Chondrocyte (in vitro differentiated cells): ENCODE results near the gene CCNQ. TPM values are rescaled to one million over a fixed set of nuclear protein-coding genes. Genes with fewer than 3 reads are reported as not detected.

Experiments used
- DNase-seq: peaks from one replicate; pipeline ENCODE4 v3.0.0; 2021; ENCODE audit warnings: mixed read lengths, low spot score
- H3K27ac Mint-ChIP-seq: one replicate; pipeline ENCODE4 v1.8.0; 2021; ENCODE audit warnings: mild to moderate bottlenecking, moderate library complexity, mixed read lengths; ENCODE audit not compliant: unreplicated experiment
- H3K27me3 Mint-ChIP-seq: 2 replicates; pipeline ENCODE4 v1.8.0; 2021; ENCODE audit warnings: low read depth, mixed read lengths
- H3K36me3 Mint-ChIP-seq: 2 replicates; pipeline ENCODE4 v1.8.0; 2021; ENCODE audit warnings: low read depth, mixed read lengths
- H3K4me1 Mint-ChIP-seq: 2 replicates; pipeline ENCODE4 v1.8.0; 2021; ENCODE audit warnings: low read depth, mild to moderate bottlenecking, mixed read lengths
- H3K4me3 Mint-ChIP-seq: one replicate; pipeline ENCODE4 v1.8.0; 2021; ENCODE audit warnings: mild to moderate bottlenecking, moderate library complexity, mixed read lengths; ENCODE audit not compliant: unreplicated experiment
- H3K9me3 Mint-ChIP-seq: 2 replicates; pipeline ENCODE4 v1.8.0; 2021; ENCODE audit warnings: low read depth, mixed read lengths
- total RNA-seq: library from RNA; stranded (reverse); gene quantifications from 3 replicates; pipeline ENCODE4 v1.2.1, GENCODE V29; 2021
- TF ChIP-seq, protein P1 (sequence below): fragments of 200-600 bp; sonication (generic); IDR thresholded peaks from 2 replicates; pipeline ENCODE4 v1.5.0; 2021; ENCODE audit warnings: antibody characterized with exemption, mild to moderate bottlenecking, moderate library complexity

The CCNQ gene
- total RNA-seq, 1 donor from 2014 or later: 17.2 TPM

DNA sequence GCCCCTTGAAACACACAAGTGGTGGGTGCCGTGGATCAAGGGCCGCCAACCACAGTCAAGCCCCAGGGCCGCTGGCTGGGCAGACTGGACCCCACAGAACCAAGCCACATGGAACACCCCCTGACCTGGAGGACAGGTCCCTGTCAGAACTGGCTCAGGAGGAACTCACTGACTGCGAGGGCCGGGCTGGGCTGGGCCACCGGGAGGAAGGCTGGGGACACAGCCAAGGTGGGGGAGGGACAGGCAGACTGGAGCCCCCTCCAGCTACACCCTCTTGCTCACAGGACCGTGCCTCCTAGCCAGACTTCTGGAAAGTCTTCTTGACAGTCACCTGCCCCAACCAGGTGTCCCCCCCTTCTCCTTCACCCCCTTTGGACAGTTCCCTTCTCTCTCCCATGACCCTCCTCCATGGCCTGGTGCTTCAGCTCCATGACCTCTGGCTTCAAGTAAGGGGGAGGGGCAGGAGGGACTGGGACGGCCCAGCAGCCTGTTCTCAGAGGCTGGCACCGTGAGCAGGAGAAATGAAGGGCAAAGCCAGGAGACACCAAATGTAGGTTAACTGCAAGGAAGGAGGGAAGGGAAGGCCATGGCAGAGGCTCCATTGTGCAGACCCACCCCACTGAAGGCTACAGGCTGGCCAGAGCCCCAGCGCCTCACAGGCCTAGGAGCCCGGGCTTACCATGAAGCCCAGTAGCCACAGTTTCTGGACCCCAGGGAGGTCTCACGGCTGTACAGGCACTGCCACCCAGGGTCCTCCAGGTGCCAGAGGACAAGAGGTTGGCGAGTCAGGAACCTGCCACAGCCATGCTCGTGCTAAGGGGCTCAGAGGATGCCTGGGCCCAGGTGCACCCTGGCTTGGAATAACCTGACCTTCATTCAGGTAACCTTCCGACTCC lies 25.5 kb upstream of the CCNQ start:
- no peak overlapping the region for H3K27ac Mint-ChIP-seq
- H3K36me3 Mint-ChIP-seq: no peaks in the 10 kb centered on the region
- peaks cover 4% of the 10 kb centered on the region for H3K4me1 Mint-ChIP-seq
- TF ChIP-seq, protein P1, sequence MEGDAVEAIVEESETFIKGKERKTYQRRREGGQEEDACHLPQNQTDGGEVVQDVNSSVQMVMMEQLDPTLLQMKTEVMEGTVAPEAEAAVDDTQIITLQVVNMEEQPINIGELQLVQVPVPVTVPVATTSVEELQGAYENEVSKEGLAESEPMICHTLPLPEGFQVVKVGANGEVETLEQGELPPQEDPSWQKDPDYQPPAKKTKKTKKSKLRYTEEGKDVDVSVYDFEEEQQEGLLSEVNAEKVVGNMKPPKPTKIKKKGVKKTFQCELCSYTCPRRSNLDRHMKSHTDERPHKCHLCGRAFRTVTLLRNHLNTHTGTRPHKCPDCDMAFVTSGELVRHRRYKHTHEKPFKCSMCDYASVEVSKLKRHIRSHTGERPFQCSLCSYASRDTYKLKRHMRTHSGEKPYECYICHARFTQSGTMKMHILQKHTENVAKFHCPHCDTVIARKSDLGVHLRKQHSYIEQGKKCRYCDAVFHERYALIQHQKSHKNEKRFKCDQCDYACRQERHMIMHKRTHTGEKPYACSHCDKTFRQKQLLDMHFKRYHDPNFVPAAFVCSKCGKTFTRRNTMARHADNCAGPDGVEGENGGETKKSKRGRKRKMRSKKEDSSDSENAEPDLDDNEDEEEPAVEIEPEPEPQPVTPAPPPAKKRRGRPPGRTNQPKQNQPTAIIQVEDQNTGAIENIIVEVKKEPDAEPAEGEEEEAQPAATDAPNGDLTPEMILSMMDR: no peak
- no peak overlapping the region for H3K4me3 Mint-ChIP-seq
- no peaks in the 10 kb centered on the region for H3K9me3 Mint-ChIP-seq
- DNase-seq: peak; percentile 79
- H3K27me3 Mint-ChIP-seq: peaks cover 13% of the 10 kb centered on the region

- TF ChIP-seq, protein P1: no peak
- peaks cover 14% of the 10 kb centered on the region for H3K27me3 Mint-ChIP-seq
- DNase-seq: peak; percentile 74
- H3K27ac Mint-ChIP-seq: no peak overlapping the region
- peaks cover 4% of the 10 kb centered on the region for H3K4me1 Mint-ChIP-seq
- no peak overlapping the region for H3K4me3 Mint-ChIP-seq
- H3K36me3 Mint-ChIP-seq: no peaks in the 10 kb centered on the region
- H3K9me3 Mint-ChIP-seq: no peaks in the 10 kb centered on the region
Observed at GRCh38 chrX:153623310-153624029, 24.5 kb upstream of the CCNQ start.

GRCh38 chrX:153622661-153623309 lies 23.8 kb upstream of the CCNQ start:
- Mint-ChIP-seq H3K4me1 (peaks cover 4% of the 10 kb centered on the region), H3K4me3 (no peak overlapping the region), H3K36me3 (no peaks in the 10 kb centered on the region), H3K27me3 (peaks cover 15% of the 10 kb centered on the region), H3K9me3 (no peaks in the 10 kb centered on the region), H3K27ac (no peak overlapping the region)
- TF ChIP-seq, protein P1: no peak
- no peak for DNase-seq

GRCh38 chrX:153621949-153622598 lies 23.1 kb upstream of the CCNQ start:
- no peak for DNase-seq
- Mint-ChIP-seq H3K27me3 (peaks cover 19% of the 10 kb centered on the region), H3K36me3 (no peaks in the 10 kb centered on the region), H3K4me1 (no peaks in the 10 kb centered on the region), H3K27ac (no peak overlapping the region), H3K9me3 (no peaks in the 10 kb centered on the region), H3K4me3 (no peak overlapping the region)
- TF ChIP-seq, protein P1: no peak
